Astrocyte of the spinal cord (primary cell): ENCODE results near the gene ZNF320.
"Not testable (repeated sequence)": the region's sequence is repeated elsewhere in the genome, so short reads cannot be mapped to it uniquely, and the experiment has no call there.

Experiments used
- DNase-seq: peaks from one replicate; pipeline ENCODE4 v3.0.0; 2011; ENCODE audit warnings: low read depth, low spot score
- H3K4me3 ChIP-seq: 2 replicates; pipeline ENCODE4 v1.5.1; 2011; ENCODE audit warnings: low read depth, mild to moderate bottlenecking, low read length, moderate library complexity
- CTCF ChIP-seq: IDR thresholded peaks from 2 replicates; pipeline ENCODE4 v1.5.1; 2012; ENCODE audit warnings: low read depth, mild to moderate bottlenecking, low read length, inconsistent platforms
- in situ Hi-C: cut with HindIII; loops from 2 replicates; pipeline ENCODE4 v1.10.0; 2017; ENCODE audit warnings: low sequenced_read_pairs

Gene ZNF320

GRCh38 chr19:52897138-52897935, at the start of gene ZNF320:
ZNF320 (minus strand) TSS chr19:52897635; CDS start chr19:52890255, 7,380 bp downstream.
- in situ Hi-C loops, result no loop called here
- peak within 1 kb of the TSS; percentile 95 for H3K4me3 ChIP-seq
- no peak for TF ChIP-seq CTCF
- DNase-seq, result peak; percentile 92

- TF ChIP-seq CTCF, result no peak
- DNase-seq, result peak; percentile 17
- in situ Hi-C loops, result no loop called here
- H3K4me3 ChIP-seq, result no peak overlapping the region
These were observed 49.2 kb upstream of the ZNF320 start for GRCh38 chr19:52946322-52947310.

- in situ Hi-C loops, result no loop called here
- no peak for DNase-seq
- H3K4me3 ChIP-seq, result no peak overlapping the region
- no peak for TF ChIP-seq CTCF
These were observed 48.4 kb upstream of the ZNF320 start for GRCh38 chr19:52945652-52946321.

- H3K4me3 ChIP-seq, in situ Hi-C loops, DNase-seq: not testable (repeated sequence)
These were observed 47.5 kb upstream of the ZNF320 start for GRCh38 chr19:52944703-52945493.

GRCh38 chr19:52943884-52944643, 46.6 kb upstream of the ZNF320 start:
- no peak for TF ChIP-seq CTCF
- H3K4me3 ChIP-seq, result no peak overlapping the region
- DNase-seq, result no peak
- in situ Hi-C loops, result no loop called here
